ENCODE data around the gene PALLD.

Gene PALLD

GRCh38 chr4:168841000-168841671 lies 344.3 kb downstream of the PALLD start:
- no peak for DNase-seq

- no peak for DNase-seq
These were observed 344.8 kb downstream of the PALLD start for GRCh38 chr4:168841672-168842019.

GRCh38 chr4:168842186-168842585 lies 345.3 kb downstream of the PALLD start:
- DNase-seq = no peak

GRCh38 chr4:168843635-168844034 lies 346.8 kb downstream of the PALLD start:
- no peak for DNase-seq

- no peak for DNase-seq
These were observed 347.6 kb downstream of the PALLD start for GRCh38 chr4:168844353-168845049.

- no peak for DNase-seq
These were observed 349.0 kb downstream of the PALLD start for GRCh38 chr4:168845897-168846296.

GRCh38 chr4:168846414-168846813 lies 349.6 kb downstream of the PALLD start:
- DNase-seq = no peak

- no peak for DNase-seq
These were observed 351.1 kb downstream of the PALLD start for GRCh38 chr4:168847771-168848502.

GRCh38 chr4:168849030-168849675 lies 352.3 kb downstream of the PALLD start:
- no peak for DNase-seq

- DNase-seq = no peak
These were observed 353.1 kb downstream of the PALLD start for GRCh38 chr4:168849997-168850396.

- DNase-seq = no peak
These were observed 355.5 kb downstream of the PALLD start for GRCh38 chr4:168852387-168852786.

- DNase-seq = no peak
These were observed 356.3 kb downstream of the PALLD start for GRCh38 chr4:168852933-168853713.

GRCh38 chr4:168853770-168854169 lies 356.9 kb downstream of the PALLD start:
- no peak for DNase-seq

- no peak for DNase-seq
These were observed 357.6 kb downstream of the PALLD start for GRCh38 chr4:168854350-168854921.

- no peak for DNase-seq
These were observed 359.5 kb downstream of the PALLD start for GRCh38 chr4:168856312-168856711.

GRCh38 chr4:168857009-168857408 lies 360.2 kb downstream of the PALLD start:
- no peak for DNase-seq

- no peak for DNase-seq
These were observed 360.9 kb downstream of the PALLD start for GRCh38 chr4:168857546-168858314.

GRCh38 chr4:168859100-168859499 lies 362.2 kb downstream of the PALLD start:
- no peak for DNase-seq

- no peak for DNase-seq
These were observed 363.2 kb downstream of the PALLD start for GRCh38 chr4:168859888-168860694.

GRCh38 chr4:168860827-168861226 lies 364.0 kb downstream of the PALLD start:
- no peak for DNase-seq
